K562 (cell line): ENCODE measurements around the gene BRICD5. TPM values are rescaled to one million over a fixed set of nuclear protein-coding genes. Genes with fewer than 3 reads are reported as not detected.

ENCODE experiments used
- ATAC-seq: fragments of 200-7000 bp; cut with Tn5 transposase; 3 replicates; pipeline ENCODE4 v1.9.1; 2020; ENCODE audit warnings: moderate library complexity
- BruUV-seq: library from RNA; stranded (reverse); fragments of 400-500 nt; replicated peaks from 2 replicates; lab custom pipeline; 2021; lab: Mats Ljungman, UMichigan
- CTCF ChIA-PET: fragments of 300-600 bp; formaldehyde crosslinking; extraction: SDS; loops from one replicate; lab custom pipeline; 2021; ENCODE audit warnings: low intra/inter-chr PET ratio; lab: Yijun Ruan, JAX
- POLR2A ChIA-PET: fragments of 300-600, 350-650 bp; sonication (Branson Sonifier 250); formaldehyde crosslinking; extraction: SDS; loops from one replicate; lab custom pipeline; 2021; ENCODE audit warnings: antibody characterized with exemption, inconsistent platforms; lab: Yijun Ruan, JAX
- DNase-seq, 4 experiments: peaks; one replicate each; pipeline versions ENCODE4 v3.0.0 to v3.0.0-alpha.2; 2011 to 2018; ENCODE audit warnings: low spot score in 3 of 4, mixed read lengths in 3 of 4; ENCODE audit errors: extremely low read depth in 1 of 4
- FAIRE-seq: peaks from 2 replicates; lab custom pipeline; 2011; peaks lifted over from hg19 to GRCh38; lab: Jason Lieb, UNC
- H2AFZ ChIP-seq: 2 replicates; pipeline ENCODE4 v1.6.0; 2011; ENCODE audit warnings: low read depth, low read length, control low read depth, inconsistent platforms
- H3K27ac ChIP-seq: fragments of 200-600 bp; 3 replicates; pipeline ENCODE4 v1.8.0; 2011; ENCODE audit warnings: low read depth, mild to moderate bottlenecking, control low read depth, inconsistent platforms, low read length, moderate library complexity, mixed read lengths; ENCODE audit errors: extremely low read depth
- H3K27me3 ChIP-seq, 2 experiments: fragments of 300-600 bp in 1 of 2; 2 replicates in 1 of 2; 3 replicates in 1 of 2; pipeline versions ENCODE4 v1.6.0 to v1.8.0; 2011; ENCODE audit warnings: inconsistent platforms in 2 of 2, low read length in 2 of 2, mild to moderate bottlenecking in 1 of 2, mixed read lengths in 1 of 2, moderate library complexity in 1 of 2; ENCODE audit not compliant: control insufficient read depth in 2 of 2, insufficient read depth in 2 of 2
- H3K36me3 ChIP-seq: fragments of 300-600 bp; 3 replicates; pipeline ENCODE4 v1.8.0; 2011; ENCODE audit warnings: mild to moderate bottlenecking, low read length, inconsistent platforms; ENCODE audit not compliant: control insufficient read depth, insufficient read depth
- H3K4me1 ChIP-seq, 2 experiments: fragments of 200-600 bp in 1 of 2; replicated peaks in 1 of 2; 2 replicates in 1 of 2; 3 replicates in 1 of 2; pipeline versions ENCODE4 v1.5.1 to v1.8.0; 2011; ENCODE audit warnings: inconsistent platforms in 2 of 2, low read length in 2 of 2, mild to moderate bottlenecking in 1 of 2, mixed read lengths in 1 of 2, moderate library complexity in 1 of 2; ENCODE audit not compliant: control insufficient read depth in 2 of 2, insufficient read depth in 2 of 2
- H3K4me2 ChIP-seq: 2 replicates; pipeline ENCODE4 v1.6.1; 2011; ENCODE audit warnings: low read length, control low read depth, inconsistent platforms, mixed read lengths; ENCODE audit not compliant: insufficient read depth
- H3K4me3 ChIP-seq: fragments of 200-600 bp; sonication (generic), shearing (Covaris generic); 2 replicates; pipeline ENCODE4 v1.5.1; 2016; ENCODE audit warnings: control low read depth, inconsistent platforms
- H3K79me2 ChIP-seq: fragments of 200-600 bp; 3 replicates; pipeline ENCODE4 v1.8.0; 2011; ENCODE audit warnings: low read length, inconsistent platforms; ENCODE audit not compliant: control insufficient read depth, insufficient read depth
- H3K9ac ChIP-seq, 2 experiments: 2 replicates each; pipeline versions ENCODE4 v1.6.0 to v1.6.1; 2011; ENCODE audit warnings: low read depth in 2 of 2, low read length in 2 of 2, control low read depth in 1 of 2, inconsistent platforms in 1 of 2, mild to moderate bottlenecking in 1 of 2, mixed read lengths in 1 of 2; ENCODE audit not compliant: insufficient read depth in 1 of 2
- H3K9me1 ChIP-seq: one replicate; pipeline ENCODE4 v1.6.0; 2011; ENCODE audit warnings: inconsistent platforms, mild to moderate bottlenecking, low read length, moderate library complexity; ENCODE audit not compliant: control insufficient read depth, insufficient read depth
- H3K9me3 ChIP-seq: replicated peaks from 2 replicates; pipeline ENCODE4 v1.5.1; 2011; ENCODE audit warnings: low read depth, low read length, inconsistent platforms; ENCODE audit not compliant: control insufficient read depth, insufficient read depth
- H4K20me1 ChIP-seq: replicated peaks from 2 replicates; pipeline ENCODE4 v1.6.1; 2011; ENCODE audit warnings: low read length, inconsistent platforms, mixed read lengths; ENCODE audit not compliant: control insufficient read depth, insufficient read depth
- DLX4 ChIP-seq: fragments of 250-450 bp; sonication (Bioruptor Pico); IDR thresholded peaks from 2 replicates; pipeline ENCODE4 v1.6.1; 2021; ENCODE audit warnings: mild to moderate bottlenecking
- POLR2G ChIP-seq: fragments of 200-400 bp; formaldehyde crosslinking; IDR thresholded peaks from 2 replicates; pipeline ENCODE4 v1.6.1; 2017; ENCODE audit warnings: low read depth, mild to moderate bottlenecking, antibody characterized with exemption, low read length, moderate library complexity
- RBM34 ChIP-seq: fragments of 200-400 bp; formaldehyde crosslinking; IDR thresholded peaks from 2 replicates; pipeline ENCODE4 v1.6.1; 2018; ENCODE audit warnings: low read length, borderline replicate concordance; ENCODE audit not compliant: insufficient read depth
- WGBS: fragments of 100-300 bp; shearing (Covaris generic); methylation state at CpG from one replicate; pipeline ENCODE4 v1.1.6; 2016; ENCODE audit warnings: low coverage, mixed read lengths; ENCODE audit not compliant: insufficient coverage; ENCODE audit errors: missing lambda C conversion rate; 5-methylcytosine and 5-hydroxymethylcytosine counted together
- in situ Hi-C: fragments of 300-500 bp; cut with MboI; formaldehyde crosslinking; loops from 4 replicates; pipeline ENCODE4 v1.15.0; 2018; ENCODE audit warnings: inconsistent platforms, mixed read lengths
- intact Hi-C: fragments of 100-400 bp; cut with micrococcal nuclease; formaldehyde crosslinking; loops from 2 replicates; pipeline ENCODE4 v1.14.2; 2022
- polyA plus RNA-seq, 8 experiments: library from polyadenylated mRNA; depleted of rRNA in 4 of 8; stranded (reverse) in 5 of 8; unstranded in 3 of 8; fragments of >200 nt; fragmentation: Nextera tagmentation in 2 of 8; fragmentation: Illumina TruSeq in 1 of 8; extraction: Ambion mirVana in 2 of 8; extraction: Trizol in 1 of 8; gene quantifications; 2 replicates each; pipeline versions ENCODE4 v1.2.1 to v1.2.3, GENCODE V29; 2011 to 2014; ENCODE audit warnings: inconsistent platforms in 1 of 8, missing spikeins in 1 of 8
- total RNA-seq, 7 experiments: library from RNA; depleted of rRNA in 6 of 7; stranded (reverse); fragments of >200 nt in 6 of 7; fragmentation: Illumina TruSeq in 2 of 7; extraction: Trizol in 2 of 7; gene quantifications; 2 replicates each; pipeline versions ENCODE4 v1.2.1 to v1.2.3, GENCODE V29; 2011 to 2021; ENCODE audit warnings: low replicate concordance in 1 of 7

Gene BRICD5
- total and polyA plus RNA-seq, 9 of the 15 experiments (the other 6 are each of a cell fraction or from before 2014, with no cell fraction given), result 0.24 to 15.1 (median 2.4) TPM; not detected in 1

- FAIRE-seq (no peak), ATAC-seq (no peak), DNase-seq (no peak)
- WGBS, result 100% methylated on average over 7 of the region's 18 CpGs
- ChIA-PET POLR2A (interaction anchor here (1.2 to 2.6 kb wide), 2 partner anchors 9 to 13 kb away, joined by 3 to 20 read pairs; no protein-coding TSS in a partner anchor), CTCF (no interaction called here)
- H3K4me1 ChIP-seq, result peaks cover 0 to 58% of the 10 kb centered on the region in 2 experiments; a peak in 2 of 5 replicates
- H3K36me3 ChIP-seq, result peaks cover 78% of the 10 kb centered on the region; the same call in 2 of the 3 replicates
- in situ Hi-C loops, result no loop called here
- no peaks in the 10 kb centered on the region for H4K20me1 ChIP-seq
- H3K27me3 ChIP-seq, result no peaks in the 10 kb centered on the region
- intact Hi-C loops, result no loop called here
- H3K79me2 ChIP-seq, result no peaks in the 10 kb centered on the region
- no peak overlapping the region for H3K9ac ChIP-seq
- BruUV-seq, result no TSS peak
- H3K4me2 ChIP-seq, result no peak overlapping the region
- H3K9me3 ChIP-seq, result no peaks in the 10 kb centered on the region
- no peak overlapping the region for H2AFZ ChIP-seq
- H3K9me1 ChIP-seq, result no peaks in the 10 kb centered on the region
- peak; percentile 32; the same call in 1 of the 2 replicates for TF ChIP-seq POLR2G
- no peak for TF ChIP-seq RBM34
- TF ChIP-seq DLX4 (CRISPR knock-in tag), result no peak
- H3K27ac ChIP-seq, result no peak overlapping the region
- H3K4me3 ChIP-seq, result no peak overlapping the region
Observed at GRCh38 chr16:2234813-2235170, 24.1 kb upstream of the BRICD5 start.
